HG02623 (cell line): Measurements from ENCODE around the gene ELOVL3.
"Not testable (repeated sequence)": the region's sequence is repeated elsewhere in the genome, so short reads cannot be mapped to it uniquely, and the experiment has no call there.

Source experiments
- ATAC-seq: cut with Tn5 transposase; IDR thresholded peaks from one replicate; pipeline ENCODE4 v1.9.1; 2021; ENCODE audit warnings: moderate library complexity; ENCODE audit not compliant: unreplicated experiment

ELOVL3 gene

DNA sequence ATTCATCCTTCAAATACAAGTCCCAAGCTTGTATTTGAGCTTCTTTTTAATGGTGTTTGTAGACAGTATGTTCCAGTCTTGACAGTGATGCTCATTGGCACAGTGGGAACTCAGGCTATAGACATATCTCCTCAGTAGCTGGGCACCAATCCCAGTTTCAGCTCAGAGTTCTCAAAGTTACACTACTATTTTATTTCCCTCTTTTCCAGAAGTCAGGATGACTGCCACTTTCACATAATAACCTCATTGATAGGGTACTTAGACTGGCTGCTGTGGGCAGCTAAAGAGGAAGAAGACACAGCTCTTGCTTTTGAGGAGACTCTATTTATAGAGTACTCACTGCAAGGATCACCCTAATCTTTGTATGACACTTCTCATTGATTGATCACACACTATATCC lies 21.6 kb downstream of the ELOVL3 start:
- ATAC-seq = no peak

DNA sequence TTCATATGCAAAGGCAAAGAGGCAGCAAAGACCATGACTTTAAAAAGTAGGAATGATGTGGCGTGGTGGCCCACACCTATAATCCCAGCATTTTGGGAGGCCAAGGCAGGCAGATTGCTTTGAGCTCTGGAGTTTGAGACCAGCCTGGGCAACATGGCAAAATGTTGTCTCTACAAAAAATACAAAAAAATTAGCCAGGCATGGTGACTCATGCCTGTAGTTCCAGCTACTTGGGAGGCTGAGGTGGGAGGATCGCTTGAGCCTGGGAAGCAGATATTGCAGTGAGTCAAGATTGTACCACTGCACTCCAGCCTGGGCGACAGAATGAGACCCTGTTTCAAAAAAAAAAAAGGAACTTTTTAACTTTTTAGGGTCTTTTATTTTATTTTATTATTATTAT lies 26.4 kb downstream of the ELOVL3 start:
- ATAC-seq = not testable (repeated sequence)

DNA sequence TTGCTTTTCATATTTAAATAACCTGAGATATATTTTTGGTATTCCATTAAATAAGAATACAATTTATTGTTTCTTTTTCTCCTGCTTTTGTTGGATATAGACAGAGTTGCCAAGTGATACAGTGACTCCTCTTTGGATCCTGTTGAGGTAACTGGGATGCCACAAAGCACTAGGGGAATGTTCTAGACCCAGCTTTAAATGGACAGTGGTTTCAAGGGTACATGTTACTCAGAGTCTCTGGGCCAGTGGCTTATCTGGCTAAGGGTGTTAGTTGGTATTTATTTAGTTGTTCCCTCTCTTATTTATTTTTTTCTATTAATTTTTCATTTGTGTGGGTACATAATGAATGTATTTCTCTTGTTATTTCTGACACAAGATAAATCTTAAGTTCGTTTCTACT lies 28.3 kb downstream of the ELOVL3 start:
- no peak for ATAC-seq

DNA sequence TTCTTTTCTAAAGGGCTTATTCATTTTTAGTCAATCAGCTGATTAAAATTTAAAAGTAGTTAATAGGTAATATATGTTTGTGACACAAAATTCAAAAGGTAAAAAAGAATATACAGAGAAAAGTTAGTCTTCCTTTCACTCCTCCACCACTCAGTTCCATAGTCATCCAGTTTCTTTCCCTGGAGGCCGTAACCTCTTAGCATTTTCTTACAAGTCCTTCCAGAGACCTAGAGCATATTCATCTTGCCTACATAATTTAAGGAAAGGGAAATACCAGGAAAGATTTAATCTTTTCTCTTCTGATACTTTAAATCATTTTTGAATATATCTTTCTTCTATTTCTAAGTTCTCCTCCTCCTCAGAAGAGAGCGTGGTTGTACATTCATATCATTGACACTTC lies 29.3 kb downstream of the ELOVL3 start:
- no peak for ATAC-seq

DNA sequence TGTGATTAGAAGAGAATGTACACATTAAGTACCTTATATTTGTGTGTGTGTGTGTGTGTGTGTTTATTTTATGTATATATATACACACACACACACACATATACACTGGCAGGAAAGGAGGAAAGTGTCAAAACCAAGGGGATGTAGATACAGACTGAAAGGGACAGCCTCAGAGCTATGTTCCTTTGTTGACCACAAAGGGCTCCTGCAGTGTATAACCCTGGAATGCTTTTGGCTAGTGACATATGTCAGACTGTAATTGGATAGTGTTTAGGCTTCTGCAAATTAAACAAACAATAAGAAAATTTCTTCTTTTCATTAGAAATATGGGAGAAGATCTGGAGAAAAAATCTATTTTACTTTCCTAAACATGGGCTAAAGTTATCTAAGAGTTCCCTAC lies 35.1 kb downstream of the ELOVL3 start:
- no peak for ATAC-seq

DNA sequence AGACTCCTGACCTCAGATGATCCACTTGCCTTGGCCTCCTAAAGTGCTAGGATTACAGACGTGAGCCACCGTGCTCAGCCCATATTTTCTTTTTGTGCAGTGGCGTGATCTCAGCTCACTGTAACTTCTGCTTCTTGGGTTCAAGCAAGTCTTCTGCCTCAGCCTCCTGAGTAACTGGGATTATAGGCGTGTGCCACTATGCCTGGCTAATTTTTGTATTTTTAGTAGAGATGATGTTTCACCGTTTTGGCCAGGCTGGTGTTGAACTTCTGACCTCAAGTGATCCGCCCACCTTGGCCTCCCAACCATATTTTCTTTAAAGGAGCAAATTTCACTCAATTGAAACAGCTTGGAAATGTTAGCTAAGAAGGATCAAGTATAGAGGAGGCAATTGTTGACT lies 35.7 kb downstream of the ELOVL3 start:
- ATAC-seq = no peak

DNA sequence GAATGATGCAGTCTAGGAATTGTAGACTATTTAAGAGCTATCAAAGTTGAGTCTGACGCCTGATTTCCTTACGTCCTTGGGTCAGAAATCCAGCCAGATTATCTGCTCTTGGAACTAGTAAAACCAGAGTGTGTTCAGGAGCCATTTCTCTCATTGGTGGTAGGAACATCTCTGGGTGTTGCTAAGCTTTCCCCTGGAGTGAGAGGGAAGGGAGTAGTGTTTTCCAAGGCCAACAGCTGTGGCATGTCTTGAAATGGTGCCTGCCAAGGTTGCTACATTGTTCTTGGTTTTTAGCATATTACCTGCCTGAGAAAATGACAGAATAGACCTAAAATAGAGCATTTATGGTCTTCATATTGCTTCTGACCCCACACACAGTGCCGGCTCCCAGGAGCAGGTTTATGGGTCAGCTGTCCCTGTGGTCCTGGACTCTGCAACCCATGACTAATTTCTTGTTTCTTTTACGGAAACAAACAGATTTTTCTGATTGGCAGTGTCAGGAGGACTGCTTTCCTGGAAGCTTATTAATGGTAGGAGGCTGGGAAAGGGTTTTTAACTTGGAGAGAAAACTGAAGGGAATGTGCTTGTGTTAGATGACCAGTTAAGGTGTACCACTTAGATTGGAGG lies 36.8 kb downstream of the ELOVL3 start:
- ATAC-seq = no peak

DNA sequence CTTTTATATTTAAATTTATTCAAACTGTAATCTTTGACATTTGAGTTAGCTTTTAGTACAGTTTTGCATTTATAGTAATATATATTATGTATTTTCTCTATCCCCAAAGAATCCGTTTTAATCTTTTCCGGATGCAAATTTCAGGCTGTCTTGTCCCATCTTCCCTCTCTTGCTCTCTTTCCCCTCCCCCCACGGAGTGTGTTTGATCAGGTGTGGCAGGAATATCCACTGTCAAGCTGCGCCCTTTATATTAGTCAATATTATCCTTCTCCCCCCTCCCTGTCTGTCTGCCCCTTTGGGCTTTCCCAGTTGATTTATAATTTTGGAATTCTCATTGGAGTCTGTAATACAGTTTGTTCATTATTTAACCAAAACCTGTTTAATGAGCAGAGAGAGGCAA lies 38.3 kb downstream of the ELOVL3 start:
- ATAC-seq = no peak

DNA sequence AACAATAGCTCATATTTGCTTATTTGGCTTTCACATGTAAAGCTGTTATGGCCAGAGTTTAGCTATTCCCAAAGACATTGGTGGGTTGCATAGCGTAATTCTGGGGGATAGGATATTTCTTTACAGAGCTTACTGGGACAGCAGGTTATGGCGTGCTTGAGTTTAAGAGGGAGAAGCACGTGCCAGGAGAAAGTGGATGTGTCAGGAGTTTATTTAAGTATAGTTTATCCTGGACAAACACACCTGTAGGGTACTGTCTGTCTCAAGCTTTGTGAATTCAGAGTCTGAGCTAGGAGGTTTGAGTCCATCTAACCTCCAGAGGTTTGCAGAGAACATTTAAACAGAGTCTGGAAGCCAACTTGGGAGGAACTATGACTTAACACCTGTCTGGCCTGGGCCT lies 40.6 kb downstream of the ELOVL3 start:
- ATAC-seq = no peak

DNA sequence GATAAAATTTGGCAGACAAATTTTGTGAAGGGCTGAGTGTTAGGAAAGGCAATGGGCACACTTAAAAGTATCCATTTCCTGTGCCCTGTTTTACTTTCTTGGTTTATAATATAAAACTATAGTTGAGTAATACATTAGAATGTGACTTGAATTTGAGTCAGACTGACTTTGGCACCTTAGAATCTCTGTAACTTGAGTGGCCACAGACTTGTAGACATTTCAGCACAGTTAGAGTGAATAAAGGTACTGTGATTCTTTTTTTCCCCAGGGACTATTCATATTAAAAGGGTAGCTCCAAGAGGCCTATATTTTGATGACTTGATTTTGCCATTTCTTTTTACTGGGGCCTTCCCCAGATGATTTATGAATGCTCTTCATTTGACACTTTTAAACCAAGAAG lies 41.6 kb downstream of the ELOVL3 start:
- no peak for ATAC-seq

DNA sequence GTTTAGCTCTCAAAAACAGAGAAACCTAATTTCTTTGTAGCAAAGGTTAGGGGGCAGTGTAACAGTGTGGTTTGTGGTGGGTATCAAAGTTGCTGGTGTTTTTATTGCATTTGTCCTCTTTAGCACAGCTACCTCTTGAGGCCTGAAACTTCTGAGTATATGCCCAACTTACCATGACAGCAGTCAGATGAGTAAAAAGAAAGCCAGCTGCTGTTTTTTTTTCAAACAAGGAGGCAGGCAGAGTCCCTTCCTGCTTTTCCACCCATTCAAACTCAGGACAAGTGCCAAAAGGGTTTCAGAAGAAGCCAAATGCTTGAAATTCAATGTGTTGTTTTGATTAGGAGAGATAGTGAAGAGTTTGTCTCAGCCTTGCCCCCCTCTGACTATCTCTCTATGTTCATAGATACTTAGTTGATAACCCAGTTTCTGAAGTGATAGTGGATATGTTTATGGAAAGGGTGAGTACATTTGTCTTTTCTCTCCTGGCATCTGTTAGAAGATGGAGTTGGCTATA lies 42.3 kb downstream of the ELOVL3 start:
- ATAC-seq = no peak

DNA sequence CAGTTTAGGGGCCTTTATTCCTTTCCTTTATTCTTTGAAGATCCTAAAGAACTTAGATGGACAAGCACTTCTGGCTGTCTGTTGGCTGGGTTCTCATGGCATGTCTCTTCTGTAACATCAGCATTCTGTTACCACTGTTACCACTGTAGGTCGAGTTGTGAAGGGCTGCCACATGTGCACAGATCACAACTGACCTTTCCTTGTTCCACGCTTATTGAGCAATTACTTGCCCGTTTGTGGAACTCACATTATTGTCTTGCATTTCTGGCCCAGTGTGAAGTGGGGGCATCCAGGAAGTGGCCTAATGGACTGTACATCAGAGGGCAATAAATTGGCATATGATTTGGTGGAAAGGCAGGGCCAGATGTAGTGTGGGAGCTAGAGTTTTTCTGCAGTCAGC lies 42.9 kb downstream of the ELOVL3 start:
- ATAC-seq = no peak

DNA sequence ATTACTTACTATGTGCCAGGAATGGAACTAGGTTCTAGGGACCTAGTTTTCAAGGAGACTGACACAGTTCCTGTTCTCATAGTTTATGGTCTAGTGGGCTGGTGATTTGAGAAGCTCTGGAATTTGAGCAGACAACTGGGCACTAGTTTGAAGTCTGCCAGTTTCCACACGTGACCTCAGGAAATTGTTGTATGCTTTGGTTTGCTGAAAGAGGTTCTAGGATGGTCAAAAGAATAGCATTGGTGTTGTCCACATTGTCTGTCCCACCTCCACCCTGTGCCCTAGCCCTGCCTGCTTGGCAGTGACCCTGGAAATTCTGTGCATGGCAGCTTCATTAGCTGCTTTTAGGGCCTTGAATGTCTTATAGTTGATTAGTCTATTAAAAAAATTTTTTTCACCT lies 48.0 kb downstream of the ELOVL3 start:
- no peak for ATAC-seq

DNA sequence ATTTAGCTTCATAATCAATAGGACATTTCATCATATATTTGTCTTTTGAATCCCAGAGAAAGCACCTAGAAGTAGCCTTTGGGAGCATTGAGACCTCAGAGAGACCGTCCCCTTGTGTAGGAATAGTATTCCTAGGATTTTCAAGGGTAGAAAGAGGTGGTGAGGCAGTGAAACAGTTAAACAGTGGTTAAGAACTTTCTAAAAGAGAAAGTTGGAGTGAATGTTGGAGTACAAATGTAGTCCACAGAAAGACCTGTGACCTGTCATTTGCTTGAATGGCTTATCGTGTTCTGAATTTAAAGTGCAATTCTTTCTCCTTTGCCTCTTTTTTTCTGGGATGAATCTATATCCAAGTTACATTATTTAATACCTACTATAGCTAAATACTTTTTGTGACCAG lies 49.2 kb downstream of the ELOVL3 start:
- ATAC-seq = no peak

DNA sequence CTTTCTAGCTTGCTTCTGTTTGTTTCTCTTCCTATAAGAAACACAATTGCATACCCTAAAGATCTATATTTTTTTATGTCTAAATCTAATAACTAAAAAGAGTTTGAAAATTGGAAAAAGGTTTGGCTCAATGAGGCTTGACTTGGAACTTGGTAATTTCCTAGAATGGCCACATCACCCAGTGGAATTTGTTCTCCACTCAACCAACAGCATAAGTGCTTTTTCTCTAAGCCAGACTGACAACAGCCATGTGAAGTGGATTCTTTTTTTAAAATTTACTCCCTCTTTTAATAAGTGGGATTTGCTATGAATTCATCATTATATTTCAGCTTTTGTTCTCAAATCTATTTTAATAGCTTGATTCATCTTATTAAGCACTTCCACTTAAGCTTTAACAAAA lies 53.0 kb downstream of the ELOVL3 start:
- ATAC-seq = no peak
